H1 (cell line): ENCODE data around the gene INTS6. TPM values are rescaled to one million over a fixed set of nuclear protein-coding genes. Genes with fewer than 3 reads are reported as not detected.

Source experiments
- CTCF ChIA-PET: fragments of 300-600 bp; sonication (Branson Sonifier 250); formaldehyde crosslinking; loops from one replicate; lab custom pipeline; 2021; ENCODE audit not compliant: partially characterized antibody; lab: Charles Lee
- POLR2A ChIA-PET: fragments of 300-600 bp; sonication (Branson Sonifier 250); formaldehyde crosslinking; loops from one replicate; lab custom pipeline; 2021; ENCODE audit warnings: inconsistent platforms; ENCODE audit not compliant: partially characterized antibody; lab: Charles Lee
- DNase-seq, 2 experiments: peaks; one replicate each; pipeline versions ENCODE4 v3.0.0 to v3.0.0-alpha.2; 2010 to 2022; ENCODE audit warnings: low spot score in 2 of 2, low read depth in 1 of 2, mixed read lengths in 1 of 2
- FAIRE-seq: peaks from 2 replicates; lab custom pipeline; 2011; peaks lifted over from hg19 to GRCh38; lab: Jason Lieb, UNC
- H2AFZ ChIP-seq: 2 replicates; pipeline ENCODE4 v1.8.1; 2012; ENCODE audit warnings: low read length, inconsistent platforms
- H2AK5ac ChIP-seq: 2 replicates; pipeline ENCODE4 v1.6.1; 2013; ENCODE audit warnings: low read depth, low read length
- H2BK120ac ChIP-seq: replicated peaks from 2 replicates; pipeline ENCODE3; 2013; ENCODE audit warnings: low read depth, low read length, inconsistent platforms
- H2BK12ac ChIP-seq: 2 replicates; pipeline ENCODE4 v1.6.1; 2013; ENCODE audit warnings: low read depth, low read length
- H2BK15ac ChIP-seq: 2 replicates; pipeline ENCODE4 v1.6.1; 2013; ENCODE audit warnings: low read length
- H2BK20ac ChIP-seq: 2 replicates; pipeline ENCODE4 v1.6.1; 2013; ENCODE audit warnings: low read length
- H2BK5ac ChIP-seq: 2 replicates; pipeline ENCODE4 v1.6.1; 2013; ENCODE audit warnings: low read depth, low read length
- H3K14ac ChIP-seq: 2 replicates; pipeline ENCODE4 v1.6.1; 2013; ENCODE audit warnings: inconsistent platforms; ENCODE audit not compliant: insufficient read length
- H3K18ac ChIP-seq: 2 replicates; pipeline ENCODE4 v1.6.1; 2013; ENCODE audit warnings: low read length; ENCODE audit errors: extremely low read depth
- H3K23ac ChIP-seq: 2 replicates; pipeline ENCODE4 v1.6.1; 2013; ENCODE audit warnings: inconsistent platforms; ENCODE audit not compliant: insufficient read length
- H3K23me2 ChIP-seq: 2 replicates; pipeline ENCODE4 v1.6.1; 2013; ENCODE audit warnings: low read depth, low read length
- H3K27ac ChIP-seq: 2 replicates; pipeline ENCODE4 v1.6.1; 2011; ENCODE audit warnings: low read depth, low read length, inconsistent platforms
- H3K27me3 ChIP-seq, 4 experiments: replicated peaks in 1 of 4; 1 replicate in 1 of 4; 2 replicates in 3 of 4; pipeline versions ENCODE4 v1.6.1 to v1.8.1; 2011 to 2013; ENCODE audit warnings: low read length in 3 of 4, mild to moderate bottlenecking in 3 of 4, inconsistent platforms in 2 of 4, mixed read lengths in 2 of 4, moderate library complexity in 1 of 4; ENCODE audit not compliant: control insufficient read depth in 3 of 4, insufficient read depth in 3 of 4; ENCODE audit errors: extremely low read depth in 1 of 4
- H3K36me3 ChIP-seq, 4 experiments: 2 replicates each; pipeline versions ENCODE4 v1.6.1 to v1.8.1; 2011 to 2013; ENCODE audit warnings: mild to moderate bottlenecking in 4 of 4, low read length in 3 of 4, moderate library complexity in 2 of 4, control low read depth in 1 of 4, inconsistent platforms in 1 of 4; ENCODE audit not compliant: insufficient read depth in 4 of 4, control insufficient read depth in 2 of 4
- H3K4ac ChIP-seq: replicated peaks from 2 replicates; pipeline ENCODE3; 2013; ENCODE audit warnings: low read length, low read depth, mixed read lengths, inconsistent platforms; ENCODE audit not compliant: insufficient read length
- H3K4me1 ChIP-seq, 4 experiments: replicated peaks in 1 of 4; 1 replicate in 1 of 4; 2 replicates in 3 of 4; pipeline versions ENCODE4 v1.6.1 to v1.8.1; 2011 to 2013; ENCODE audit warnings: low read length in 3 of 4, inconsistent platforms in 2 of 4, mixed read lengths in 1 of 4; ENCODE audit not compliant: insufficient read depth in 4 of 4, control insufficient read depth in 3 of 4
- H3K4me2 ChIP-seq, 2 experiments: 2 replicates each; pipeline versions ENCODE4 v1.6.1 to v1.8.1; 2011 to 2013; ENCODE audit warnings: low read depth in 2 of 2, low read length in 2 of 2, control low read depth in 1 of 2, inconsistent platforms in 1 of 2, mild to moderate bottlenecking in 1 of 2; ENCODE audit not compliant: insufficient read depth in 1 of 2
- H3K4me3 ChIP-seq, 4 experiments: fragments of 200-600, 300-600 bp in 1 of 4; sonication (generic), shearing (Covaris generic), sonication (Bioruptor Twin) in 1 of 4; 2 replicates each; pipeline versions ENCODE4 v1.5.1 to v1.8.1; 2011 to 2016; ENCODE audit warnings: low read length in 4 of 4, low read depth in 3 of 4, control low read depth in 2 of 4, inconsistent platforms in 2 of 4, mild to moderate bottlenecking in 2 of 4, mixed read lengths in 1 of 4, moderate library complexity in 1 of 4; ENCODE audit not compliant: insufficient read depth in 2 of 4; ENCODE audit errors: extremely low read depth in 1 of 4
- H3K56ac ChIP-seq: replicated peaks from 2 replicates; pipeline ENCODE3; 2013; ENCODE audit warnings: low read depth, mild to moderate bottlenecking, mixed read lengths, low read length, inconsistent platforms; ENCODE audit not compliant: insufficient read length
- H3K79me1 ChIP-seq: 2 replicates; pipeline ENCODE4 v1.6.1; 2013; ENCODE audit warnings: low read depth, low read length, control low read depth
- H3K79me2 ChIP-seq, 2 experiments: 2 replicates each; pipeline versions ENCODE4 v1.6.1 to v1.8.1; 2012 to 2013; ENCODE audit warnings: low read length in 2 of 2, mild to moderate bottlenecking in 2 of 2, inconsistent platforms in 1 of 2; ENCODE audit not compliant: insufficient read depth in 2 of 2, control insufficient read depth in 1 of 2
- H3K9ac ChIP-seq, 4 experiments: replicated peaks in 1 of 4; 1 replicate in 1 of 4; 2 replicates in 3 of 4; pipeline versions ENCODE4 v1.6.1 to v1.8.1; 2011 to 2013; ENCODE audit warnings: low read depth in 3 of 4, low read length in 3 of 4, control low read depth in 2 of 4, mild to moderate bottlenecking in 2 of 4, moderate library complexity in 2 of 4, inconsistent platforms in 1 of 4; ENCODE audit errors: extremely low read depth in 1 of 4
- H3K9me3 ChIP-seq, 2 experiments: 2 replicates each; pipeline versions ENCODE4 v1.6.1 to v1.8.1; 2012 to 2013; ENCODE audit warnings: mild to moderate bottlenecking in 2 of 2, moderate library complexity in 2 of 2, control low read depth in 1 of 2, inconsistent platforms in 1 of 2, low read depth in 1 of 2, low read length in 1 of 2, mixed read lengths in 1 of 2; ENCODE audit not compliant: insufficient read depth in 2 of 2
- H4K20me1 ChIP-seq, 2 experiments: replicated peaks in 1 of 2; 2 replicates each; pipeline versions ENCODE3 to v1.8.1; 2011 to 2013; ENCODE audit warnings: inconsistent platforms in 2 of 2, low read length in 2 of 2, mild to moderate bottlenecking in 1 of 2; ENCODE audit not compliant: insufficient read depth in 2 of 2, control insufficient read depth in 1 of 2
- H4K5ac ChIP-seq: 2 replicates; pipeline ENCODE4 v1.6.1; 2013; ENCODE audit warnings: low read length, low read depth, mixed read lengths, inconsistent platforms; ENCODE audit not compliant: insufficient read length
- H4K8ac ChIP-seq: 2 replicates; pipeline ENCODE4 v1.8.0; 2013; ENCODE audit warnings: mild to moderate bottlenecking, moderate library complexity, low read length, inconsistent platforms; ENCODE audit not compliant: insufficient read depth; ENCODE audit errors: extremely low read depth
- H4K91ac ChIP-seq: replicated peaks from 2 replicates; pipeline ENCODE3; 2013; ENCODE audit warnings: low read length, mixed read lengths, inconsistent platforms; ENCODE audit not compliant: insufficient read length
- ATF2 ChIP-seq: IDR thresholded peaks from 2 replicates; pipeline ENCODE4 v1.6.1; 2012; ENCODE audit warnings: low read length, inconsistent platforms
- CEBPB ChIP-seq: IDR thresholded peaks from 2 replicates; pipeline ENCODE4 v1.6.1; 2012; ENCODE audit warnings: low read depth, low read length
- RNF2 ChIP-seq: fragments of 200-900, 300-1000 bp; sonication (generic); IDR thresholded peaks from 2 replicates; pipeline ENCODE4 v1.7.1; 2016; ENCODE audit warnings: borderline replicate concordance, low read depth, mild to moderate bottlenecking, antibody characterized with exemption, low read length; ENCODE audit not compliant: poor library complexity, severe bottlenecking; ENCODE audit errors: missing control alignments
- SAP30 ChIP-seq: fragments of 300-600 bp; sonication (generic); IDR thresholded peaks from 2 replicates; pipeline ENCODE4 v1.7.1; 2012; ENCODE audit warnings: low read length, moderate library complexity, mild to moderate bottlenecking, inconsistent platforms; ENCODE audit not compliant: insufficient read depth, insufficient replicate concordance
- SP2 ChIP-seq: IDR thresholded peaks from 2 replicates; pipeline ENCODE4 v1.6.1; 2012; ENCODE audit warnings: mild to moderate bottlenecking, low read length, inconsistent platforms
- WGBS, 2 experiments: shearing (Covaris generic) in 1 of 2; methylation state at CpG; one replicate each; pipeline versions ENCODE4 v1.1.6 to v1.1.7; 2013 to 2015; ENCODE audit warnings: low lambda C conversion rate in 2 of 2, mixed read lengths in 2 of 2, inconsistent platforms in 1 of 2, low coverage in 1 of 2, missing lambda C conversion rate in 1 of 2; ENCODE audit not compliant: insufficient replicate concordance in 2 of 2, insufficient coverage in 1 of 2, insufficient read length in 1 of 2; ENCODE audit errors: extremely low coverage in 1 of 2, missing lambda C conversion rate in 1 of 2; 5-methylcytosine and 5-hydroxymethylcytosine counted together
- polyA plus RNA-seq, 7 experiments: library from polyadenylated mRNA; depleted of rRNA in 3 of 7; stranded (reverse) in 5 of 7; unstranded in 2 of 7; fragments of >200 nt in 5 of 7; fragments of 200-250 nt in 2 of 7; gene quantifications; 1 replicate in 5 of 7; 2 replicates in 1 of 7; 4 replicates in 1 of 7; pipeline versions ENCODE4 v1.2.1 to v1.2.3, GENCODE V29; 2011 to 2013; ENCODE audit warnings: missing spikeins in 2 of 7, mixed read lengths in 2 of 7
- total RNA-seq: library from RNA; stranded (reverse); fragmentation: NEBNext Ultra II Directional; extraction: Animal tissue kit (Norgen Biotek cat#: 25700); gene quantifications from 2 replicates; pipeline ENCODE4 v1.2.1, GENCODE V29; 2021

The INTS6 gene
- total and polyA plus RNA-seq, 2 of the 8 experiments (the other 6 are each of a cell fraction or from before 2014, with no cell fraction given): 12.6 to 42.8 TPM

GRCh38 chr13:51500687-51501086 is 47.9 kb upstream of the INTS6 start:
- H2BK12ac ChIP-seq: no peak overlapping the region
- no peak for TF ChIP-seq CEBPB
- no peak for TF ChIP-seq SAP30
- TF ChIP-seq ATF2: no peak
- no peak for TF ChIP-seq RNF2
- no peak for TF ChIP-seq SP2
- no peaks in the 10 kb centered on the region for H3K4me1 ChIP-seq
- FAIRE-seq (no peak), DNase-seq (no peak)
- H2BK5ac ChIP-seq: no peak overlapping the region
- H3K36me3 ChIP-seq: no peaks in the 10 kb centered on the region
- H3K23ac ChIP-seq: no peak overlapping the region
- H2AFZ ChIP-seq: no peak overlapping the region
- no peak overlapping the region for H3K27ac ChIP-seq
- no peak overlapping the region for H4K91ac ChIP-seq
- H3K79me2 ChIP-seq: no peaks in the 10 kb centered on the region
- no peaks in the 10 kb centered on the region for H3K9me3 ChIP-seq
- WGBS, 2 experiments: 91% methylated on average over 2 of the region's 2 CpGs; no CpG with 5 or more reads in 1 of the 2 experiments
- H3K14ac ChIP-seq: no peak overlapping the region
- POLR2A ChIA-PET: no interaction called here
- CTCF ChIA-PET: no interaction called here
- no peak overlapping the region for H3K9ac ChIP-seq
- H3K56ac ChIP-seq: no peak overlapping the region
- no peak overlapping the region for H2BK15ac ChIP-seq
- H2AK5ac ChIP-seq: no peak overlapping the region
- no peak overlapping the region for H3K4me2 ChIP-seq
- no peaks in the 10 kb centered on the region for H3K27me3 ChIP-seq
- H2BK20ac ChIP-seq: no peak overlapping the region
- H4K5ac ChIP-seq: no peak overlapping the region
- no peaks in the 10 kb centered on the region for H3K79me1 ChIP-seq
- no peak overlapping the region for H3K18ac ChIP-seq
- no peak overlapping the region for H4K8ac ChIP-seq
- H3K4ac ChIP-seq: no peak overlapping the region
- H4K20me1 ChIP-seq: no peaks in the 10 kb centered on the region
- H3K23me2 ChIP-seq: no peaks in the 10 kb centered on the region
- H2BK120ac ChIP-seq: no peak overlapping the region
- no peak overlapping the region for H3K4me3 ChIP-seq
